Skeletal muscle cell (primary cell): ENCODE data around the gene PTER.

Experiments used
- DNase-seq: peaks from one replicate; pipeline ENCODE4 v3.0.0-alpha.2; 2010; ENCODE audit warnings: low read depth
- H3K4me3 ChIP-seq: 2 replicates; pipeline ENCODE4 v1.5.1; 2011; ENCODE audit warnings: low read depth, mild to moderate bottlenecking, control low read depth, low read length, moderate library complexity

The PTER gene

DNA sequence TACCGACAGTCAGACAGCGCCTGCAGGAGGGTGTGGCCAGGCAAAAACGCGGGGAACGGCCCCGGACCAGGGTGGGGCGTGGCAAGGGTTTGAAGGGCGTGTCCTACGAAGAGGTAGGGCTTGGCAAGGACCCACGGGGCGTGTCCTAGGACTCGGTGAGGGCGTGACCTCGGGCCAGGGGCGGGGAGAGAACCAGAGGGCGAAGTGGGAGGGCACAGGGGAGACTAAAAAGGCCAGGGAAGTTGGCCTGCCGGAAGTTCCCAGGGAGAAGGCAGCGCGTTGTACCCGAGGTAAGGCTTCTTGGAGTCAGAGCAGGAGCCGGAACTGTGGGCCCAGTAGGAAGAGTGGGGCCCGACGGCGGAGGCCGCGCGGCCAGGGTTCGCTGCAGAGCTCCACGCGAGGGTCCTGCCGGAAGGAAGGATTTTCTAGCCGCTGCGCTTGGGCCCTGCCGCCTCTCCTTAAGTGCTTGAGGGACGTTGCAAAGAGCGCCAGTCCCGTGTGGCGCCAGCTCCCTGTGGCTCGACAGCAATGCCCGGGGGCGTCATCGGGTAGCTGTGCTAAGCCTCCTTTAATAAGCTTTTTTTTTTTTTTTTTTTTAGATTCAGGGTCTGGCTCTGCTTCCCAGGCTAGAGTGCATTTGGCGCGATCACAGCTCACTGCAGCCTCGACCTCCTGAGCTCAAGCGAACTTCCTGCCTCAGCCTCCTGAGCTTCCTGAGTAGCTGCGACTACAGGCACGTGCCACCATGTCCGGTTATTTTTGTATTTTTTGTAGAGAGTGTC lies at the start of gene PTER:
TSS of gene PTER (plus strand) at position 253 of the 782 bp plus-strand sequence. CDS start 47,375 bp downstream, outside the sequence.
- peak within 1 kb of the TSS; percentile 59 for H3K4me3 ChIP-seq
- peak; percentile 53 for DNase-seq

- no peak overlapping the region for H3K4me3 ChIP-seq
- DNase-seq, result no peak
These were observed 44.2 kb upstream of the PTER start for GRCh38 chr10:16392531-16393069.

- H3K4me3 ChIP-seq, result no peak overlapping the region
- DNase-seq, result no peak
These were observed 43.4 kb upstream of the PTER start for GRCh38 chr10:16393271-16393858.

DNA sequence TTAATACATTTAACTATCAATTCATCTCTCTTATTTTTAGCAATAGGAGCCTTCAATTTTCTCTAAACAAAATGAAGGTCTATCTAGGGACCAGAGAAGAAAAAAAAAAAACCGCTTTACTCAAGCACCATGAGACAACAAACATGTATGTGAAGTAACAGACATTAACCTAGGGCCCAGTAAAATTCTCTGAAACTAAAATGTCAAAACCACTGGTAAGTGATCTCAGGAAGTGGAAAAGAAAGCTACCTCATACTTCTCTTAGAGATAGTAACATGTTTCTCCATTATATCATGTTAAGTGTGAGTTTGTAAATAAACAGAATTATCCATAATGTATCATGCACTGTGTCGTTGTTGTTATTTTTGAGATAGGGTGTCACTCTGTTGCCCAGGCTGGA lies 35.4 kb upstream of the PTER start:
- no peak overlapping the region for H3K4me3 ChIP-seq
- DNase-seq, result no peak

GRCh38 chr10:16408379-16408778 lies 28.4 kb upstream of the PTER start:
- no peak overlapping the region for H3K4me3 ChIP-seq
- DNase-seq, result no peak

- no peak overlapping the region for H3K4me3 ChIP-seq
- DNase-seq, result no peak
These were observed 19.5 kb upstream of the PTER start for GRCh38 chr10:16417341-16417740.

GRCh38 chr10:16423599-16423998 lies 13.2 kb upstream of the PTER start:
- DNase-seq, result no peak
- H3K4me3 ChIP-seq, result no peak overlapping the region

GRCh38 chr10:16425449-16425848 lies 11.4 kb upstream of the PTER start:
- H3K4me3 ChIP-seq, result no peak overlapping the region
- DNase-seq, result no peak

DNA sequence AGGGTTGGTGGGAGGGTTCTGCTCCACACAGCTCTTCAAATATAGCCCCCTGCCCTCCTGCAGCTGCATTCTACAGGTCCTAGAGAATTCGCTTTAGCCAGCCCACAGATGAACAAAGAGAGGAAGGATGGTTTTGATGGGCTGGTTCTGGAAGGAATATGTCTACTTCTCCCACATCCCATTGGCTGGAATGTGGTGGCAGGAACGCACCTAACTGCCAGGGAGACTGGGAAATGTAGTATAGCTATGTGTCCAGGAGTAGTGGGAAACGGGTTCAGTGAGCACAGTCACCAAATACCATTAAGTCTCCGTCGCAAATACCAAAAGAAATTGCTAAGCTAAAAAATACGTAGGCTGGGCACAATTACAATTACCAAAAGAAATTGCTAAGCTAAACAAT lies 7.3 kb upstream of the PTER start:
- no peak overlapping the region for H3K4me3 ChIP-seq
- no peak for DNase-seq

DNA sequence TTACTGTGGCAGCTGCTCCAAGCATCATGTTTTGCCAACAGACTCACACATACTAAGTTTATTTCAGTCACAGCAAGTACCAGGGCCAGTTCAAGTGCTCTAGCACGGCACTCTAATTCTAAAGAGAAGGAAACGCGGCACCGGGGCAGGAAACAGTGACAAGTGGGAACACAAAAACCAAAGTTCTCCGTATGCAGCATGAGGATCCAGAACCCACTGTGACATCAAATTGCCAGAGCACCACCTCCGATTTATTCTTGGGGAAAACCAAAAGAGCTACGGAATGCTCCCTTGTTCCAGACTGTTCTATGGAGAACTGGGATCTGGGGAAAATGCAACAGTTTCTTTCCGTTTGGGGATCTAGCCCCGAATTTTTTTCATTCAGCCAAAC lies 448 bp upstream of the PTER start:
- peak overlapping the region; percentile 59 for H3K4me3 ChIP-seq
- no peak for DNase-seq

DNA sequence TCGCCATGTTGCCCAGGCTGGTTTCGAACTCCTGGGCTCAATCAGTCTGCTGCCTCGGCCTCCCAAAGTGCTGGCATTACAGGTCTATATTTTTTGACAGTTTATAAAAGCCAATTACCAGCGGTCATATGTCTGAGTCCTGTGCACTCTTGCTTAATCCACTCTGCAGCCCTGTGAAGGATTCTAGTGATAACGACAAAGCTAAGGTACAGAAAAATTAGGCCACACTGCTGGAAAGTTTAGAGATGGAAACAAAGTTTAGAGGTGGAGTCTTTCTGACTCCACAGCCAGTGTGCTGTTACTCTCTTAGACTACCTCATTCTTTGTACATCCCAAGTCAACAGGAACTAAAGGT lies 707 bp downstream of the PTER start:
- no peak for DNase-seq
- peak overlapping the region; percentile 59 for H3K4me3 ChIP-seq

GRCh38 chr10:16439295-16439694 lies 2.5 kb downstream of the PTER start:
- no peak overlapping the region for H3K4me3 ChIP-seq
- DNase-seq, result no peak

DNA sequence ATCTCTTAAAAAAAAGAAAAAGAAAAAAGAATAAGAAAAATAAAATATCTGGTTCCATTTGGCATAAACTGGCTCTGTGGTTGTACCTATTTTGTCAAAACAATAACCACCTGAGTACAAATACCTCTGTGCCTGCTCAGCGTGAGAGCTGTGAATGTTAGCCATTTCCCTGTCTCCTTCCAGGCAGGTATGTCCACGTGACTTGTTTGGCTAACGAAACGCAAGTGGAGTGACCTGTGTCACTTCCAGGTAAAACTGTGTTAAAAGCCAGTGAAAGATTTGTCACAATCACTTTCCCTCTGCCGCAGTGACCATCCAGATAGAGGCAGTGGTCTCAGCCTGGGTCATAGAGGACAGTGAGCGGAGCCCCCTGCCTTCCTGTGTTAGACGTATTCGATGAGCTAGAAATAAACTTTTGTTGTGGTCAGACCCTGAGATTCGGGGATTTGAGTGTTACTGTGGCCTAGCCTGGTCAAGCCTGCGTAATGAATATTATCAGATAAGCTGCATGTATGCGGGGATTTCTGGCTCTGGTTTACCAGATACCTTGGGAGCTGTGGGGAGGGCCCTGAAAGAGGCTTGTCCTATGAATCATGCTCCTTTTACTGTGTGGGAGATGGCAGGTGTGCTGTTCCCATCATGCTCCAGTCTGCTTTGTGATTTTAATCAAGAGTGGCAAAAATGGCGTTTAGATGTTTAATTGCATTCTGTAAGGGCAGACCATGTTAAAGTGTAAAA lies 3.8 kb downstream of the PTER start:
- H3K4me3 ChIP-seq, result no peak overlapping the region

DNA sequence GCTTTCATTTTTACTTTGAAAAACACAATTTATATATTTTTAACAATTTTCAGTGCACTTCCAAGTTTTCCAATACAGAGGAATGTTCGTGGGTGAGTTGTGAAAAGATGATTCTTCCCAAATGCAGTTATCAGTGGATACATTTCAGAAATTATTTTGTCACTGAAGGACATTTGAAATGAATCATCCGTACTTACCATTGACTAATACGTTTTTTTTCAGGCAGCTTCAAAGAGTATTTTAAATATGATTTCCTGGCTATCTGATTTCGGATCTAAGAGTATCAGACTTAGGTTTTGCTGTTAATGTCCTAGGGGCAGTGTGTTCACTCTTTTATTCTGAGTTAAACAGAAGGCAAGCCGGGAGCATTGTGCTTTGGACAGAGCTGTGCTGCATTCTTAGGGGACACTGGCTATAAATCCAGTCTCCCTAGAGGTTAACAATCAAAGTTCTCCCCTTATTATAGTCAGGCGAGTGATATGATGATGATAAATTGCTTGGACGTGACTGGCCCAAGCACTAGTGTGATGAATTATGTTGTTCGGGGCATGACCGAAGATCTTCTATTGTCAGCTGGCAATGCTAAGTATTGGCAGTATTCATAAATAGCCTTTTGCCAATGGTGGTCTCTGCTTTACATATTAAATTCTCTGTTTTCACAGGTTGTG lies 4.5 kb downstream of the PTER start:
- no peak for DNase-seq

More for the DNA sequence above, 3.8 kb downstream of the PTER start:
- DNase-seq, result no peak

DNA sequence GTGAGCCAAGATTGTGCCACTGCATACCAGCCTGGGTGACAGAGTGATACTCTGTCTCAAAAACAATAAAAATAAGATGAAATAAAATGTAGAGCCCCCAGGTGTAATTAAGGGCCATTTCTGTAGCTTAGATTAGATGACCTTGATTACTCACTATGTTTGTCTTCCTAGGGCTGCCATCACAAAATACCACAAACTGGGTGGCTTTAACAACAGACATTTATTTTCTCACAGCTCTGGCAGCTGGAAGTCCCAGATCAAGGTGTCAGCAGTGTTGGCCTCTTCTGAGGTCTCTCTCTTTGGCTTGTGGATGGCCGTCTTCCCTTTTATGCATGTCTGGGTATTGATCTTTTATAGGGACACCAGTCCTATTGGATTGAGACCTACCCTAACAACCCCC lies 6.1 kb downstream of the PTER start:
- no peak overlapping the region for H3K4me3 ChIP-seq
- DNase-seq, result no peak

More for the DNA sequence above, 4.5 kb downstream of the PTER start:
- H3K4me3 ChIP-seq, result no peak overlapping the region

DNA sequence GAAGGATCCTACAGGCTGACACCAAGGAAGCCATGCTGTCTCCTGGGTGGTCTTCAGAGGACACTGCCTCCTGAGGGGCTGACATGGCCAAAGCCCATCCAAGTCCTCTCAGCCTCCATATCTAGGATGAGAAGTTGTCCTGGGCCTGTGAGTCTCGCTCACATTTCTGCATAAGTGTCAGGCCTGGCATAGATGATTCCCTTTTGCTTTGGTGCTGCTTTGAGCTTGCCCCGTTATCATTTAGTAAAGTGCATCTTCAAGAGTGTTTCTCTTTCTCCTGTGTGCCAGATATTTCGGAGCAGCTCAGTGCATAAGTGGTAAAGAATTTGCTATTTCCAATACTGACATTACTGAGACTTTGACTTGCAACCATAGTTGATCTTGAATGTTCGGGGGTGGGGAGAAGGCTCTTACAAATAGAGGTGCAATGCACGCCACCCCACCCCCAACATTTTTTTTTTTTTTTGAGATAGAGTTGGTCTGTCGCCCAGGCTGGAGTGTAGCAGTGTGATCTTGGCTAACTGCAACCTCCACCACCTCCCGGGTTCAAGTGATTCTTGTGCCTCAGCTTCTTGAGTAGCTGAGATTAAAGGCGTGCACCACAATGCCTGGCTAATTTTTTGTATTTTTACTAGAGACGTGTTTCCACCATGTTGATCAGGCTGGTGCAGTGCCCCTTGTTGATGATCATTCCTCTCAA lies 9.1 kb downstream of the PTER start:
- no peak overlapping the region for H3K4me3 ChIP-seq
- DNase-seq, result no peak

DNA sequence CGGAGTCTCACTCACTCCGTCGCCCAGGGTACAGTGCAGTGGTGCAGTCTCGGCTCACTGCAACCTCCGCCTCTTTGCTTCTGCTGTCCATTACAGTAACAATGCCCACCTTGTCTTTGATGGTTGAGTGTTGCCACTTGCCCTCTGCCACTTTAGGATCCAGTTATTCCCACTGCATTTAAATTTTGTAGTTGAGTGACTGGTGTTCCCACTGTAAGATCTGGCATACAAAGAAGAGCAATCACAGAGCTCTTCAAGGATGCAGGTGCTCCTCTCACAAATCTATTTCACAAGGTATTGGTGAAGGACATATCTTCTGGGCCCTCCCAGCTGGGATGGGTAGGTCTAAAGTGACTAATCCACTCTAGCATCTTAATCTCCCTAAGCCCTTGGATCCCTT lies 12.6 kb downstream of the PTER start:
- DNase-seq, result no peak
- no peak overlapping the region for H3K4me3 ChIP-seq

DNA sequence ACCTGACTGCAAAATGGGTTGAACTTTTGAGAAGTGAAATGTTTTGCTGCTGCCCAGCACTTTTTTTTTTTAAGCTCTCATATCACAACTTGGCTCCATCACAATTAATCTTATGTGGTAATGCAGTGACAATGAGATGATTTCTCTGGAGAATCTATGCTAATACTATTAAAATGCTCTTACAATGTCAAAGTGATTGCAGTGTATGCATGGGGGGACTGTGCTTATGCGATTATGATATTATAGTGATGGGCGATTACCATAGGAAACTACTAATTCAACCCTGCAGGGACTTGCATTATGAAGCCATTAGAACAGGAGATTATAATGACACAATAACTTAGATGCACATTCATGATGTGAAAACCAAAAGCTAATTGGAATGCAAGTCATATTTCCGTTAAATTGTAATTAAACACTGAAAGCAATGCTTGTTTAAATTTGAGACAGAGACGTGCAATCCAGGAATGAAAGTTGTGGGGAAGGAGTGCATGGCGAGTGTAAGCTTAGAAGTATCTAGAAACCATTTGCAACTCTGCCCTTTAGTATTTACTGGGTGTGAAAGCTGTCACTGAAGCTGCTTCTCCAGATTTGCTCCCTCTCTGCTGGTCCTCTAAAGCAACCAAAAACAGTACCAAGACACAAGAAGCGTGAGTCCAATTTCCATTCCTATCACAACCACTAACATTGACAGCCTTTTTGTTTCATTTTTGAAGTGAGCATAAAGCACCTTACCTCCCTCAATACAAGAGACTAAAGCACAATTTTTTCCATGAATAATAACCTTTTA lies 21.6 kb downstream of the PTER start:
- DNase-seq, result no peak
- H3K4me3 ChIP-seq, result no peak overlapping the region
